ENCODE data around the gene MACROH2A2. TPM values are rescaled to one million over a fixed set of nuclear protein-coding genes. Genes with fewer than 3 reads are reported as not detected.

The MACROH2A2 gene
- total and polyA plus RNA-seq, 2 of the 8 experiments (the other 6 are each of a cell fraction or from before 2014, with no cell fraction given): 7.9 to 9.3 TPM

DNA sequence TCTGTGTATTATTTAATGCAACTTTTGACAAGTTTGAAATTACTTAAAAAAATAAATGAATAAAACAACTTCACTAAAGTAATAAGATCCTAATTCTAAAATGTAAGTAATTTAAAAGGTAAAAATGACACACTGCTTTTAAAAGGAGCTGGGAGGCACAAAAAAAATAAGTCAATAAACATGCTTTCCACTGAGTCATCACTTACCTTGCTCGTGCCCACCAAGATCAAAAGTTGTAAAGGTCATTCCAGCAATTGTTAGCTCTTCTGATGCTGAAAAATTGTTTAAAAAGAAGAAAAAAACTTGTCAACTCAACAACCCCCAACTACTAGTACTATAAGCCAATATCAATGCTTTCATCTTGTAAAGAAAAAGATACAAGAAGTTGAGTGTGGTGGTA lies 108.2 kb downstream of the MACROH2A2 start:
- peaks cover 9 to 17% of the 10 kb centered on the region in 2 experiments for H4K20me1 ChIP-seq (replicated peaks in 1 of 2; ENCODE audit: control insufficient read depth in 1 of 2, insufficient read depth in 2 of 2, low read length in 2 of 2)
- H3K79me2 ChIP-seq (ENCODE audit: control insufficient read depth in 1 of 2, insufficient read depth in 2 of 2, low read length in 2 of 2): peaks cover 13 to 52% of the 10 kb centered on the region in 2 experiments
- no peak overlapping the region for H2BK12ac ChIP-seq (ENCODE audit: low read depth, low read length)
- H3K4me1 ChIP-seq (replicated peaks in 1 of 4; ENCODE audit: control insufficient read depth in 3 of 4, insufficient read depth in 4 of 4, low read length in 3 of 4): 0 out of 7 replicates have a peak, but pooled peaks cover 0 to 2% (median 0%) of the 10 kb centered on the region in 4 experiments
- TF ChIP-seq TAF1 (IDR thresholded peaks at IDR 0.05; ENCODE audit: low read depth, low read length): no peak
- TF ChIP-seq, protein P1, sequence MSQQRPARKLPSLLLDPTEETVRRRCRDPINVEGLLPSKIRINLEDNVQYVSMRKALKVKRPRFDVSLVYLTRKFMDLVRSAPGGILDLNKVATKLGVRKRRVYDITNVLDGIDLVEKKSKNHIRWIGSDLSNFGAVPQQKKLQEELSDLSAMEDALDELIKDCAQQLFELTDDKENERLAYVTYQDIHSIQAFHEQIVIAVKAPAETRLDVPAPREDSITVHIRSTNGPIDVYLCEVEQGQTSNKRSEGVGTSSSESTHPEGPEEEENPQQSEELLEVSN (IDR thresholded peaks at IDR 0.05): no peak
- no peak for TF ChIP-seq NRF1 (IDR thresholded peaks at IDR 0.05; ENCODE audit: low read depth, low read length)
- H3K56ac ChIP-seq (replicated peaks; ENCODE audit: insufficient read length, low read depth, low read length): no peak overlapping the region
- no peak overlapping the region for H4K5ac ChIP-seq (ENCODE audit: insufficient read length, low read depth, low read length)
- ChIA-PET CTCF (ENCODE audit: partially characterized antibody) (interaction anchor here (1.0 to 1.7 kb wide), 3 partner anchors 14 to 61 kb away, joined by 3 to 9 read pairs (median 4); partner anchors contain the start of gene TYSND1), POLR2A (ENCODE audit: partially characterized antibody) (no interaction called here)
- no peak overlapping the region for H2BK20ac ChIP-seq (ENCODE audit: low read length)
- no peak overlapping the region for H3K4me3 ChIP-seq (ENCODE audit: extremely low read depth in 1 of 4, insufficient read depth in 2 of 4, low read depth in 3 of 4, low read length in 4 of 4)
- no peak overlapping the region for H2AFZ ChIP-seq (ENCODE audit: low read length)
- H3K23me2 ChIP-seq (ENCODE audit: low read depth, low read length): no peaks in the 10 kb centered on the region
- H2BK120ac ChIP-seq (replicated peaks; ENCODE audit: low read depth, low read length): no peak overlapping the region
- H3K27me3 ChIP-seq (replicated peaks in 1 of 4; ENCODE audit: control insufficient read depth in 3 of 4, extremely low read depth in 1 of 4, insufficient read depth in 3 of 4, low read length in 3 of 4): no peaks in the 10 kb centered on the region
- no peak overlapping the region for H3K9ac ChIP-seq (replicated peaks in 1 of 4; ENCODE audit: extremely low read depth in 1 of 4, low read depth in 3 of 4, low read length in 3 of 4)
- no peak overlapping the region for H3K27ac ChIP-seq (ENCODE audit: low read depth, low read length)
- no peaks in the 10 kb centered on the region for H3K9me3 ChIP-seq (ENCODE audit: insufficient read depth in 2 of 2, low read depth in 1 of 2, low read length in 1 of 2)
- H2BK15ac ChIP-seq (ENCODE audit: low read length): no peak overlapping the region
- H4K8ac ChIP-seq (ENCODE audit: extremely low read depth, insufficient read depth, low read length): no peak overlapping the region
- no peak overlapping the region for H3K23ac ChIP-seq (ENCODE audit: insufficient read length)
- H3K36me3 ChIP-seq (ENCODE audit: control insufficient read depth in 2 of 4, insufficient read depth in 4 of 4, low read length in 3 of 4): peaks cover 2 to 44% (median 15%) of the 10 kb centered on the region in 4 experiments; a peak in 6 of 8 replicates
- no peak overlapping the region for H4K91ac ChIP-seq (replicated peaks; ENCODE audit: insufficient read length, low read length)
- H3K4me2 ChIP-seq (ENCODE audit: insufficient read depth in 1 of 2, low read depth in 2 of 2, low read length in 2 of 2): no peak overlapping the region
- DNase-seq (ENCODE audit: low read depth in 1 of 2, low spot score in 2 of 2): no peak
- no peaks in the 10 kb centered on the region for H3K79me1 ChIP-seq (ENCODE audit: low read depth, low read length)
- no peak overlapping the region for H3K18ac ChIP-seq (ENCODE audit: extremely low read depth, low read length)
- H3K4ac ChIP-seq (replicated peaks; ENCODE audit: insufficient read length, low read depth, low read length): no peak overlapping the region
- H2AK5ac ChIP-seq (ENCODE audit: low read depth, low read length): no peak overlapping the region
- H3K14ac ChIP-seq (ENCODE audit: insufficient read length): no peak overlapping the region
- 92% methylated on average over 1 of the region's 1 CpG; no CpG with 5 or more reads in 1 of the 2 experiments for WGBS, 2 experiments (ENCODE audit: extremely low coverage in 1 of 2, insufficient coverage in 1 of 2, insufficient read length in 1 of 2, insufficient replicate concordance in 2 of 2, low coverage in 1 of 2, low lambda C conversion rate in 2 of 2, missing lambda C conversion rate in 1 of 2)
- H2BK5ac ChIP-seq (ENCODE audit: low read depth, low read length): no peak overlapping the region
- no peak for FAIRE-seq
